ENCODE results near the gene PHTF2. TPM values are rescaled to one million over a fixed set of nuclear protein-coding genes. Genes with fewer than 3 reads are reported as not detected.

PHTF2 gene
- total and polyA plus RNA-seq, 12 donors: 12.8 to 29.1 (median 25.1) TPM

- ATAC-seq (no peak), DNase-seq (no peak)
- intact Hi-C loops (cut with DNase I): loop anchor here in 1 of 10 donors (10.0 kb wide), 1 partner anchor 264 kb away; no protein-coding TSS in a partner anchor
- Histone ChIP-seq H3K27me3 (no peaks in the 10 kb centered on the region), H3K36me3 (peaks cover 0 to 34% (median 0%) of the 10 kb centered on the region in 9 donors), H3K4me1 (peaks cover 0 to 4% (median 0%) of the 10 kb centered on the region in 9 donors), H3K9me3 (no peaks in the 10 kb centered on the region), H3K27ac (no peak overlapping the region), H3K4me3 (no peak overlapping the region)
- no peak for TF ChIP-seq CTCF (IDR thresholded peaks at IDR 0.05)
- 90 to 94% methylated on average over 1 of the region's 1 CpG for WGBS, 2 donors
Observed at GRCh38 chr7:77918676-77919075, 120.1 kb downstream of the PHTF2 start.

DNA sequence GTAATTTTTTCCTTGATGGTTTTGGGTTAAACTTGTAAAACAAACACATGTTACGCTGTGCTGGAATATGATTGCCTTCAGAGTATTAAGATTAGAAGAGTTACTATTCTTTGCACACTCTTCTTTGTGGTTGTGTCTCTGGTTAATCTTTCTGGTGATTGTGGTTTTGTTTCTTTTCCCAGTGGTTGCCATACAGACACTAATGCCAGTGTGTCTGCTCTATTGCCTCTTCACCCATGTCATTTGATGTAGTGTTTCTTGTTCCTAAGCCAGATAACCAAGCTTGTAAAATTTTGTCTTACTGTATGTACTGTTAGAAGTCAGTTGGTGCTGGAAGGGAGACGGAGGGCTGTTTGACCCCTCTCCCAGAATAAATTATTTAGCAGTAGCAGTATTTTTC is 124.8 kb downstream of the PHTF2 start:
- H3K27ac ChIP-seq: no peak overlapping the region
- no peak for DNase-seq
- intact Hi-C loops (cut with DNase I): no loop called here
- no peaks in the 10 kb centered on the region for H3K27me3 ChIP-seq
- peak in 4 of 8 donors; percentile 15 to 76 (median 46) for ATAC-seq
- H3K36me3 ChIP-seq: peaks cover 0 to 42% (median 0%) of the 10 kb centered on the region in 9 donors
- no peaks in the 10 kb centered on the region for H3K9me3 ChIP-seq
- 50 to 54% methylated on average over 2 of the region's 2 CpGs for WGBS, 2 donors
- no peak for TF ChIP-seq CTCF (IDR thresholded peaks at IDR 0.05)
- peaks cover 0 to 5% (median 0%) of the 10 kb centered on the region in 9 donors for H3K4me1 ChIP-seq
- no peak overlapping the region for H3K4me3 ChIP-seq

GRCh38 chr7:77930496-77930895 is 131.9 kb downstream of the PHTF2 start:
- ATAC-seq: no peak
- Histone ChIP-seq H3K27ac (no peak overlapping the region), H3K36me3 (peaks cover 0 to 29% (median 0%) of the 10 kb centered on the region in 9 donors), H3K4me3 (no peak overlapping the region), H3K27me3 (no peaks in the 10 kb centered on the region), H3K4me1 (peaks cover 0 to 3% (median 0%) of the 10 kb centered on the region in 9 donors), H3K9me3 (no peaks in the 10 kb centered on the region)
- 62 to 67% methylated on average over 2 of the region's 2 CpGs for WGBS, 2 donors
- no peak for DNase-seq
- TF ChIP-seq CTCF (IDR thresholded peaks at IDR 0.05): no peak
- intact Hi-C loops (cut with DNase I): loop anchor here in 3 of 10 donors (10.0 kb wide), 3 partner anchors 136 to 1244 kb away; partner anchors contain the start of genes PHTF2 (in 1 of the 3) and TMEM60 (in 1 of the 3)

DNA sequence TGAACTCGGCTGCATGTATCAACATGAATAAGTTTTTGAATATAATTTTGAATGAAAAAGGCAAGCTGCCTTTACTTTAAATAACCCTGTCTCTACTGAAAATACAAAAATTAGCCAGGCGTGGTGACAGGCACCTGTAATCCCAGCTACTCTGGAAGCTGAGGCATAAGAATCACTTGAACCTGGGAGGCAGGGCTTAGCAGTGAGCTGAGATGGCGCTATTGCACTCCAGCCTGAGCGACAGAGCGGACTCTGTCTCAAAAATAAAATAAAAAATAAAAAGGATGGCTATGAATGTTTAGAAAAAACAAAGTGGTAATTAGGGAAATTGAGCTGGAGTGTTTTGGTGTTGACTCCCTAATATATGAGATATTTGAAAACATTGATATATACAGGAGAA is 133.3 kb downstream of the PHTF2 start:
- Histone ChIP-seq H3K9me3 (no peaks in the 10 kb centered on the region), H3K4me1 (peaks cover 0 to 5% (median 0%) of the 10 kb centered on the region in 9 donors), H3K27me3 (no peaks in the 10 kb centered on the region), H3K36me3 (peaks cover 0 to 29% (median 0%) of the 10 kb centered on the region in 9 donors), H3K4me3 (no peak overlapping the region), H3K27ac (no peak overlapping the region)
- no peak for DNase-seq
- 86 to 89% methylated on average over 5 of the region's 5 CpGs for WGBS, 2 donors
- ATAC-seq: no peak
- intact Hi-C loops (cut with DNase I): loop anchor here in 3 of 10 donors (10.0 kb wide), 3 partner anchors 137 to 1243 kb away; partner anchors contain the start of genes PHTF2 (in 1 of the 3) and TMEM60 (in 1 of the 3)
- no peak for TF ChIP-seq CTCF (IDR thresholded peaks at IDR 0.05)
